PFSK-1 (cell line): Measurements from ENCODE around the gene ADGRL3.

Source experiments
- FOXP2 ChIP-seq: optimal IDR thresholded peaks from 2 replicates; pipeline ENCODE3; 2011; ENCODE audit warnings: borderline replicate concordance, control low read depth, inconsistent platforms; ENCODE audit not compliant: insufficient read depth; ENCODE audit errors: extremely low read length, extremely low read depth
- POLR2AphosphoS5 ChIP-seq: IDR thresholded peaks from 2 replicates; pipeline ENCODE4 v1.6.1; 2012; ENCODE audit warnings: low read depth, mild to moderate bottlenecking, control low read depth, low read length, moderate library complexity
- SIN3A ChIP-seq: IDR thresholded peaks from 2 replicates; pipeline ENCODE4 v1.6.1; 2012; ENCODE audit warnings: mild to moderate bottlenecking, low read length, moderate library complexity, borderline replicate concordance; ENCODE audit not compliant: insufficient read depth
- TAF1 ChIP-seq: IDR thresholded peaks from 2 replicates; pipeline ENCODE4 v1.6.1; 2012; ENCODE audit warnings: low read length, control low read depth, borderline replicate concordance; ENCODE audit not compliant: insufficient read depth
- TF ChIP-seq, protein P1 (sequence below), 2 experiments: IDR thresholded peaks; 2 replicates each; pipeline versions ENCODE4 v1.6.1 to v1.8.0; 2011 to 2012; ENCODE audit warnings: low read depth in 2 of 2, low read length in 2 of 2, control low read depth in 1 of 2, inconsistent platforms in 1 of 2, mild to moderate bottlenecking in 1 of 2, moderate library complexity in 1 of 2; ENCODE audit not compliant: insufficient read depth in 1 of 2

DNA sequence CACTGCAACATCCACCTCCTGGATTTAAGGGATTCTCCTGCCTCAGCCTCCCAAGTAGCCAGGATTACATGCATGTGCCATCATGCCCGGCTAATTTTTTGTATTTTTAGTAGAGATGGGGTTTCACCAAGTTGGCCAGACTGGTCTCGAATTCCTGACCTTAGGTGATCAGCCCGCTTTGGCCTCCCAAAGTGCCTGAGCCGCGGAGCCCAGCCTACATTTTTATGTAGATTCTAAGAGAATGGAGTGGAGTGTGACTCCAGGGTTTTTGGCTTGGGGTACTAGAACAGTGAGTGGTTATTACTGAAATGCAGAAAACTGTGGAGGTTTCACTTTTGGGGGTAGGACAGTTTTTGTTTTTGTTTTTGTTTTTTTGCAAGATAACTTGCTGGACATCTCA, 806.0 kb downstream of the ADGRL3 start:
- no peak for TF ChIP-seq POLR2AphosphoS5
- TF ChIP-seq TAF1, result no peak
- no peak for TF ChIP-seq SIN3A
- no peak for TF ChIP-seq FOXP2
- TF ChIP-seq, protein P1, sequence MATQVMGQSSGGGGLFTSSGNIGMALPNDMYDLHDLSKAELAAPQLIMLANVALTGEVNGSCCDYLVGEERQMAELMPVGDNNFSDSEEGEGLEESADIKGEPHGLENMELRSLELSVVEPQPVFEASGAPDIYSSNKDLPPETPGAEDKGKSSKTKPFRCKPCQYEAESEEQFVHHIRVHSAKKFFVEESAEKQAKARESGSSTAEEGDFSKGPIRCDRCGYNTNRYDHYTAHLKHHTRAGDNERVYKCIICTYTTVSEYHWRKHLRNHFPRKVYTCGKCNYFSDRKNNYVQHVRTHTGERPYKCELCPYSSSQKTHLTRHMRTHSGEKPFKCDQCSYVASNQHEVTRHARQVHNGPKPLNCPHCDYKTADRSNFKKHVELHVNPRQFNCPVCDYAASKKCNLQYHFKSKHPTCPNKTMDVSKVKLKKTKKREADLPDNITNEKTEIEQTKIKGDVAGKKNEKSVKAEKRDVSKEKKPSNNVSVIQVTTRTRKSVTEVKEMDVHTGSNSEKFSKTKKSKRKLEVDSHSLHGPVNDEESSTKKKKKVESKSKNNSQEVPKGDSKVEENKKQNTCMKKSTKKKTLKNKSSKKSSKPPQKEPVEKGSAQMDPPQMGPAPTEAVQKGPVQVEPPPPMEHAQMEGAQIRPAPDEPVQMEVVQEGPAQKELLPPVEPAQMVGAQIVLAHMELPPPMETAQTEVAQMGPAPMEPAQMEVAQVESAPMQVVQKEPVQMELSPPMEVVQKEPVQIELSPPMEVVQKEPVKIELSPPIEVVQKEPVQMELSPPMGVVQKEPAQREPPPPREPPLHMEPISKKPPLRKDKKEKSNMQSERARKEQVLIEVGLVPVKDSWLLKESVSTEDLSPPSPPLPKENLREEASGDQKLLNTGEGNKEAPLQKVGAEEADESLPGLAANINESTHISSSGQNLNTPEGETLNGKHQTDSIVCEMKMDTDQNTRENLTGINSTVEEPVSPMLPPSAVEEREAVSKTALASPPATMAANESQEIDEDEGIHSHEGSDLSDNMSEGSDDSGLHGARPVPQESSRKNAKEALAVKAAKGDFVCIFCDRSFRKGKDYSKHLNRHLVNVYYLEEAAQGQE (IDR thresholded peaks at IDR 0.05; ENCODE audit: insufficient read depth in 1 of 2, low read depth in 2 of 2, low read length in 2 of 2), result no peak
